HepG2 (cell line): Measurements from ENCODE around the gene IVD. TPM values are rescaled to one million over a fixed set of nuclear protein-coding genes. Genes with fewer than 3 reads are reported as not detected.

Source experiments
- CHD2 ChIP-seq: IDR thresholded peaks from 2 replicates; pipeline ENCODE4 v1.6.1; 2011; ENCODE audit warnings: low read depth, low read length, improper control_type of control experiment
- EHMT2 ChIP-seq: fragments of 200-600 bp; sonication (generic); IDR thresholded peaks from 2 replicates; pipeline ENCODE4 v1.7.0; 2017; ENCODE audit warnings: antibody characterized with exemption, low read depth, low read length, borderline replicate concordance
- KAT7 ChIP-seq: IDR thresholded peaks from 2 replicates; pipeline ENCODE4 v1.6.1; 2018; ENCODE audit warnings: borderline replicate concordance, missing compliant biosample characterization
- PATZ1 ChIP-seq: sonication (generic); formaldehyde crosslinking; IDR thresholded peaks from 2 replicates; pipeline ENCODE4 v1.4.0; 2020; ENCODE audit warnings: missing genetic modification reagents
- PHF5A ChIP-seq: IDR thresholded peaks from one replicate; pipeline ENCODE4 v1.6.1; 2018; ENCODE audit warnings: low read depth, missing genetic modification reagents; ENCODE audit not compliant: unreplicated experiment
- RBM39 ChIP-seq: fragments of 200-400 bp; formaldehyde crosslinking; IDR thresholded peaks from one replicate; pipeline ENCODE4 v1.6.1; 2018; ENCODE audit warnings: antibody characterized with exemption, mild to moderate bottlenecking, low read depth, low read length; ENCODE audit not compliant: poor library complexity, severe bottlenecking
- SALL2 ChIP-seq: sonication (generic); formaldehyde crosslinking; IDR thresholded peaks from 2 replicates; pipeline ENCODE4 v1.8.1; 2023; ENCODE audit warnings: mild to moderate bottlenecking, missing genetic modification reagents, inconsistent platforms
- SNAPC5 ChIP-seq: sonication (generic); formaldehyde crosslinking; IDR thresholded peaks from 2 replicates; pipeline ENCODE4 v1.8.1; 2023; ENCODE audit warnings: mild to moderate bottlenecking, missing genetic modification reagents, borderline replicate concordance
- THAP11 ChIP-seq: IDR thresholded peaks from 2 replicates; pipeline ENCODE4 v1.6.1; 2016; ENCODE audit warnings: missing biosample characterization, missing genetic modification reagents
- TOPORS ChIP-seq: sonication (generic); formaldehyde crosslinking; IDR thresholded peaks from 2 replicates; pipeline ENCODE4 v1.8.0; 2023; ENCODE audit warnings: mild to moderate bottlenecking, missing genetic modification reagents
- ZBTB20 ChIP-seq: sonication (generic); formaldehyde crosslinking; IDR thresholded peaks from 2 replicates; pipeline ENCODE4 v1.8.1; 2023; ENCODE audit warnings: missing genetic modification reagents, low read depth, mild to moderate bottlenecking, borderline replicate concordance
- ZKSCAN1 ChIP-seq: fragments of 150-350 bp; IDR thresholded peaks from 2 replicates; pipeline ENCODE4 v1.6.1; 2014; ENCODE audit warnings: low read length
- ZNF609 ChIP-seq: sonication (generic); formaldehyde crosslinking; IDR thresholded peaks from 2 replicates; pipeline ENCODE4 v1.4.0; 2020; ENCODE audit warnings: mild to moderate bottlenecking, missing genetic modification reagents, borderline replicate concordance
- polyA plus RNA-seq, 8 experiments: library from polyadenylated mRNA; depleted of rRNA in 3 of 8; stranded (reverse) in 7 of 8; unstranded in 1 of 8; fragments of >200 nt; fragmentation: Illumina TruSeq in 4 of 8; extraction: Trizol in 4 of 8; gene quantifications; 2 replicates each; pipeline versions ENCODE4 v1.2.1 to v1.2.3, GENCODE V29; 2011 to 2016; ENCODE audit warnings: low read depth in 4 of 8, missing spikeins in 1 of 8, mixed read lengths in 1 of 8; ENCODE audit not compliant: insufficient read depth in 1 of 8
- total RNA-seq, 5 experiments: library from RNA; depleted of rRNA; stranded (reverse); fragments of >200 nt; fragmentation: Illumina TruSeq; extraction: Trizol; gene quantifications; 2 replicates each; pipeline ENCODE4 v1.2.3, GENCODE V29; 2016; ENCODE audit warnings: low read depth in 1 of 5
- TF ChIP-seq, protein P1 (sequence below): sonication (generic); formaldehyde crosslinking; IDR thresholded peaks from 2 replicates; pipeline ENCODE4 v1.5.1; 2020; ENCODE audit warnings: mild to moderate bottlenecking, missing genetic modification reagents, borderline replicate concordance

Gene IVD
- total and polyA plus RNA-seq, 2 of the 13 experiments (the other 11 are each of a cell fraction or from before 2014, with no cell fraction given), result 48.0 to 53.9 TPM

- TF ChIP-seq, protein P1, sequence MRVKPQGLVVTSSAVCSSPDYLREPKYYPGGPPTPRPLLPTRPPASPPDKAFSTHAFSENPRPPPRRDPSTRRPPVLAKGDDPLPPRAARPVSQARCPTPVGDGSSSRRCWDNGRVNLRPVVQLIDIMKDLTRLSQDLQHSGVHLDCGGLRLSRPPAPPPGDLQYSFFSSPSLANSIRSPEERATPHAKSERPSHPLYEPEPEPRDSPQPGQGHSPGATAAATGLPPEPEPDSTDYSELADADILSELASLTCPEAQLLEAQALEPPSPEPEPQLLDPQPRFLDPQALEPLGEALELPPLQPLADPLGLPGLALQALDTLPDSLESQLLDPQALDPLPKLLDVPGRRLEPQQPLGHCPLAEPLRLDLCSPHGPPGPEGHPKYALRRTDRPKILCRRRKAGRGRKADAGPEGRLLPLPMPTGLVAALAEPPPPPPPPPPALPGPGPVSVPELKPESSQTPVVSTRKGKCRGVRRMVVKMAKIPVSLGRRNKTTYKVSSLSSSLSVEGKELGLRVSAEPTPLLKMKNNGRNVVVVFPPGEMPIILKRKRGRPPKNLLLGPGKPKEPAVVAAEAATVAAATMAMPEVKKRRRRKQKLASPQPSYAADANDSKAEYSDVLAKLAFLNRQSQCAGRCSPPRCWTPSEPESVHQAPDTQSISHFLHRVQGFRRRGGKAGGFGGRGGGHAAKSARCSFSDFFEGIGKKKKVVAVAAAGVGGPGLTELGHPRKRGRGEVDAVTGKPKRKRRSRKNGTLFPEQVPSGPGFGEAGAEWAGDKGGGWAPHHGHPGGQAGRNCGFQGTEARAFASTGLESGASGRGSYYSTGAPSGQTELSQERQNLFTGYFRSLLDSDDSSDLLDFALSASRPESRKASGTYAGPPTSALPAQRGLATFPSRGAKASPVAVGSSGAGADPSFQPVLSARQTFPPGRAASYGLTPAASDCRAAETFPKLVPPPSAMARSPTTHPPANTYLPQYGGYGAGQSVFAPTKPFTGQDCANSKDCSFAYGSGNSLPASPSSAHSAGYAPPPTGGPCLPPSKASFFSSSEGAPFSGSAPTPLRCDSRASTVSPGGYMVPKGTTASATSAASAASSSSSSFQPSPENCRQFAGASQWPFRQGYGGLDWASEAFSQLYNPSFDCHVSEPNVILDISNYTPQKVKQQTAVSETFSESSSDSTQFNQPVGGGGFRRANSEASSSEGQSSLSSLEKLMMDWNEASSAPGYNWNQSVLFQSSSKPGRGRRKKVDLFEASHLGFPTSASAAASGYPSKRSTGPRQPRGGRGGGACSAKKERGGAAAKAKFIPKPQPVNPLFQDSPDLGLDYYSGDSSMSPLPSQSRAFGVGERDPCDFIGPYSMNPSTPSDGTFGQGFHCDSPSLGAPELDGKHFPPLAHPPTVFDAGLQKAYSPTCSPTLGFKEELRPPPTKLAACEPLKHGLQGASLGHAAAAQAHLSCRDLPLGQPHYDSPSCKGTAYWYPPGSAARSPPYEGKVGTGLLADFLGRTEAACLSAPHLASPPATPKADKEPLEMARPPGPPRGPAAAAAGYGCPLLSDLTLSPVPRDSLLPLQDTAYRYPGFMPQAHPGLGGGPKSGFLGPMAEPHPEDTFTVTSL (CRISPR knock-in tag), result no peak
- peak; percentile 69 for TF ChIP-seq RBM39
- no peak for TF ChIP-seq KAT7
- no peak for TF ChIP-seq CHD2
- TF ChIP-seq SALL2 (CRISPR knock-in tag), result 0 out of 2 replicates have a peak, but pooled peaks have one; percentile 50
- TF ChIP-seq SNAPC5, result no peak
- peak; percentile 56; the same call in 1 of the 2 replicates for TF ChIP-seq PATZ1 (CRISPR knock-in tag)
- TF ChIP-seq PHF5A (CRISPR knock-in tag), result peak; percentile 30
- TF ChIP-seq ZBTB20 (CRISPR knock-in tag), result peak; percentile 38
- TF ChIP-seq THAP11, result peak; percentile 68
- peak; percentile 78 for TF ChIP-seq ZKSCAN1
- TF ChIP-seq ZNF609 (CRISPR knock-in tag), result no peak
- TF ChIP-seq TOPORS (CRISPR knock-in tag), result peak; percentile 57; the same call in 1 of the 2 replicates
- peak; percentile 24; the same call in 1 of the 2 replicates for TF ChIP-seq EHMT2
These were observed 22.8 kb upstream of the IVD start, which contains the start of gene KNSTRN (continued) for GRCh38 chr15:40382580-40383456.
